HEK293 (cell line): ENCODE measurements around the gene LLGL2.

ENCODE experiments used
- YY2 ChIP-seq: fragments of 450-650 bp; formaldehyde crosslinking; IDR thresholded peaks from 2 replicates; pipeline ENCODE4 v1.5.1; 2016; ENCODE audit warnings: missing biosample characterization, missing genetic modification characterization
- ZBTB1 ChIP-seq: fragments of 450-650 bp; formaldehyde crosslinking; IDR thresholded peaks from 2 replicates; pipeline ENCODE4 v1.5.1; 2016; ENCODE audit warnings: missing biosample characterization, missing genetic modification characterization
- ZBTB44 ChIP-seq: fragments of 450-650 bp; IDR thresholded peaks from 2 replicates; pipeline ENCODE4 v1.5.1; 2018; ENCODE audit warnings: missing biosample characterization, mild to moderate bottlenecking, missing genetic modification characterization
- ZNF362 ChIP-seq: fragments of 450-650 bp; formaldehyde crosslinking; IDR thresholded peaks from 2 replicates; pipeline ENCODE4 v1.5.1; 2016; ENCODE audit warnings: missing biosample characterization, missing genetic modification characterization
- ZNF416 ChIP-seq: fragments of 450-650 bp; formaldehyde crosslinking; IDR thresholded peaks from 2 replicates; pipeline ENCODE4 v1.5.1; 2016; ENCODE audit warnings: missing biosample characterization, missing genetic modification characterization
- ZNF621 ChIP-seq: fragments of 450-650 bp; formaldehyde crosslinking; IDR thresholded peaks from 2 replicates; pipeline ENCODE4 v1.5.1; 2017; ENCODE audit warnings: missing biosample characterization, missing genetic modification characterization
- ZNF677 ChIP-seq: fragments of 450-650 bp; IDR thresholded peaks from 2 replicates; pipeline ENCODE4 v1.5.0; 2018; ENCODE audit warnings: missing biosample characterization, mild to moderate bottlenecking, missing genetic modification characterization, moderate library complexity
- ZNF776 ChIP-seq: fragments of 450-650 bp; formaldehyde crosslinking; IDR thresholded peaks from 2 replicates; pipeline ENCODE4 v1.5.0; 2017; ENCODE audit warnings: missing biosample characterization, missing genetic modification characterization, borderline replicate concordance
- TF ChIP-seq, protein P1 (sequence below): fragments of 450-650 bp; formaldehyde crosslinking; IDR thresholded peaks from 2 replicates; pipeline ENCODE4 v1.5.1; 2016; ENCODE audit warnings: missing biosample characterization, missing genetic modification characterization

GRCh38 chr17:75521290-75521689 is 4.2 kb upstream of the LLGL2 start:
- TF ChIP-seq, protein P1, sequence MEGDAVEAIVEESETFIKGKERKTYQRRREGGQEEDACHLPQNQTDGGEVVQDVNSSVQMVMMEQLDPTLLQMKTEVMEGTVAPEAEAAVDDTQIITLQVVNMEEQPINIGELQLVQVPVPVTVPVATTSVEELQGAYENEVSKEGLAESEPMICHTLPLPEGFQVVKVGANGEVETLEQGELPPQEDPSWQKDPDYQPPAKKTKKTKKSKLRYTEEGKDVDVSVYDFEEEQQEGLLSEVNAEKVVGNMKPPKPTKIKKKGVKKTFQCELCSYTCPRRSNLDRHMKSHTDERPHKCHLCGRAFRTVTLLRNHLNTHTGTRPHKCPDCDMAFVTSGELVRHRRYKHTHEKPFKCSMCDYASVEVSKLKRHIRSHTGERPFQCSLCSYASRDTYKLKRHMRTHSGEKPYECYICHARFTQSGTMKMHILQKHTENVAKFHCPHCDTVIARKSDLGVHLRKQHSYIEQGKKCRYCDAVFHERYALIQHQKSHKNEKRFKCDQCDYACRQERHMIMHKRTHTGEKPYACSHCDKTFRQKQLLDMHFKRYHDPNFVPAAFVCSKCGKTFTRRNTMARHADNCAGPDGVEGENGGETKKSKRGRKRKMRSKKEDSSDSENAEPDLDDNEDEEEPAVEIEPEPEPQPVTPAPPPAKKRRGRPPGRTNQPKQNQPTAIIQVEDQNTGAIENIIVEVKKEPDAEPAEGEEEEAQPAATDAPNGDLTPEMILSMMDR: no peak
- no peak for TF ChIP-seq ZNF621
- TF ChIP-seq YY2 (tag by site-specific recombination): no peak
- no peak for TF ChIP-seq ZNF362 (tag by site-specific recombination)
- TF ChIP-seq ZBTB1 (tag by site-specific recombination): no peak
- TF ChIP-seq ZNF677 (tag by site-specific recombination): no peak
- TF ChIP-seq ZNF776: no peak
- TF ChIP-seq ZNF416: no peak
- TF ChIP-seq ZBTB44 (tag by site-specific recombination): no peak
